Stimulated activated naive CD8-positive, alpha-beta T cell treated with anti-CD3 and anti-CD28 coated beads, Interleukin-15, Interleukin-2, amounts not matched to agents 100 ng/mL and 50 ng/mL, for 24 hours (primary cell): ENCODE measurements around the gene TLR2.
"Not testable (repeated sequence)": the region's sequence is repeated elsewhere in the genome, so short reads cannot be mapped to it uniquely, and the experiment has no call there.

Source experiments
- H3K27ac Mint-ChIP-seq: one replicate; pipeline ENCODE4 v1.8.0; 2021; ENCODE audit warnings: mild to moderate bottlenecking, mixed read lengths
- H3K27me3 Mint-ChIP-seq: one replicate; pipeline ENCODE4 v1.8.0; 2021; ENCODE audit warnings: mixed read lengths
- H3K36me3 Mint-ChIP-seq: one replicate; pipeline ENCODE4 v1.8.0; 2021; ENCODE audit warnings: low read depth, mixed read lengths
- H3K4me1 Mint-ChIP-seq: one replicate; pipeline ENCODE4 v1.8.0; 2021; ENCODE audit warnings: low read depth, mixed read lengths
- H3K4me3 Mint-ChIP-seq: one replicate; pipeline ENCODE4 v1.8.0; 2021; ENCODE audit warnings: mild to moderate bottlenecking, mixed read lengths
- H3K9me3 Mint-ChIP-seq: one replicate; pipeline ENCODE4 v1.8.0; 2021; ENCODE audit warnings: mixed read lengths

TLR2 gene

GRCh38 chr4:153651116-153651515, 33.0 kb upstream of the TLR2 start:
- H3K4me1 Mint-ChIP-seq, result peaks cover 36% of the 10 kb centered on the region
- H3K27me3 Mint-ChIP-seq, result no peaks in the 10 kb centered on the region
- no peaks in the 10 kb centered on the region for H3K9me3 Mint-ChIP-seq
- H3K4me3 Mint-ChIP-seq, result no peak overlapping the region
- peak overlapping the region; percentile 81 for H3K27ac Mint-ChIP-seq
- no peaks in the 10 kb centered on the region for H3K36me3 Mint-ChIP-seq

GRCh38 chr4:153651587-153651986, 32.5 kb upstream of the TLR2 start:
- H3K36me3 Mint-ChIP-seq, result no peaks in the 10 kb centered on the region
- H3K9me3 Mint-ChIP-seq, result no peaks in the 10 kb centered on the region
- H3K4me1 Mint-ChIP-seq, result peaks cover 36% of the 10 kb centered on the region
- H3K27ac Mint-ChIP-seq, result peak overlapping the region; percentile 81
- H3K4me3 Mint-ChIP-seq, result no peak overlapping the region
- no peaks in the 10 kb centered on the region for H3K27me3 Mint-ChIP-seq

DNA sequence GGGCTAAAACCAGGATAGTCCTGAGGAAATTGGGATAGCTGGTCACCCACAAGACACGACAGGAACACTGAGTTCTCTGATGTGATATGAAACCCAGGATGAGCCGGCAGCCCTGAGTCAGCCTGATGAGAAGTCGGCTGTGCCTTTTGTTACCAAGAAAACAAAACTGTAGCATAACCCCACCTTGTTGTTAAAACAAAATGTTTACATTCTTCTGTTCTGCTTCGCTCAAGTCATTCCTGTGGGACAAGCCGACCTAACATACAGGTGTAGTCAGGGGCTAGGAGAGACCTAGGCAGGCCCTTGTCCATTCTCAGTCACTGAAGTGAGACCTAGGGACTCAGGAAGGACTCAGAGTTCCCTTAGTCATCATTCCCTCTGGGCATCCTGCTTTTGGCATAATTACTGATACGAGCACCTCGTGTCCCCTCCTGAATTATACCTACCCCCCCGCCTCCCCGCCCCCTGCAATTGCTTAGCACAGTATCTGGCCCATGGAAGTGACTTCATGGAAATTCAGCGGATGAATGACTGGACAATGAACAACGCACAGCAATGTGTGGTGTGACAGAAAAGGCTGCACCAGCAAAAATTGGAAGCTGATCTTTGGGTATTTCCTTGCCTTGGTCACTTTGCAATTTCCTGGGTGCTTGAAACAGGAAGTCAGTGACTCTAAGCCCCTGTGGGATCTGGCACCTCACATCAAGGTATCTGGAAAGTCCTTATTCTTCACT, 31.9 kb upstream of the TLR2 start:
- Mint-ChIP-seq H3K4me3 (no peak overlapping the region), H3K27ac (peak overlapping the region; percentile 81), H3K27me3 (no peaks in the 10 kb centered on the region)

DNA sequence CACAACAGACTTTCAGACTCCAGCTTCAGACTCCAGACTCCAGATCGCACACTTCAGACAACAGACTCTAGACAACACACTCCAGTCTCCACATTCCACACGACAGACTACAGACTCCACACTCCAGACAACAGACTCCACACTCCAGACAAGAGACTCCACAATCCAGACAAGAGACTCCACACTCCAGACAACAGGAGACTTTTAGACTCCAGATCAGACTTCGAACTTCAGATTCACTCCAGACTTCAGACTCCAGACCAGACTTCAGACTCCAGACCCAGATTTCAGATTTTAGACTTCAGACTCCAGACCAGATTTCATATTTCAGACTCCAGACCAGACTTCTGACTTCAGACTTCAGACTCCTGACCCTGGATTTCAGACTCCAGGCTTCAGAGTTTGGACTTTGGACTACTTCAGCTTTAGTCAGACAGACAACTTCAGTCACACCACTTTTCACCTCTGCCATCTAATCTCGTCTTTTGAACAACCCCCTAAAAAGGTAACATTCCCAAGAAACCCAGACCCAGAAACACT, 29.0 kb upstream of the TLR2 start:
- Mint-ChIP-seq H3K27ac (no peak overlapping the region), H3K36me3 (no peaks in the 10 kb centered on the region), H3K4me3 (no peak overlapping the region), H3K4me1 (peaks cover 28% of the 10 kb centered on the region), H3K27me3 (no peaks in the 10 kb centered on the region), H3K9me3 (no peaks in the 10 kb centered on the region)

More for the DNA sequence above, 31.9 kb upstream of the TLR2 start:
- Mint-ChIP-seq H3K9me3 (no peaks in the 10 kb centered on the region), H3K36me3 (no peaks in the 10 kb centered on the region), H3K4me1 (peaks cover 36% of the 10 kb centered on the region)

GRCh38 chr4:153655928-153656327, 28.2 kb upstream of the TLR2 start:
- H3K27ac Mint-ChIP-seq, result no peak overlapping the region
- no peak overlapping the region for H3K4me3 Mint-ChIP-seq

DNA sequence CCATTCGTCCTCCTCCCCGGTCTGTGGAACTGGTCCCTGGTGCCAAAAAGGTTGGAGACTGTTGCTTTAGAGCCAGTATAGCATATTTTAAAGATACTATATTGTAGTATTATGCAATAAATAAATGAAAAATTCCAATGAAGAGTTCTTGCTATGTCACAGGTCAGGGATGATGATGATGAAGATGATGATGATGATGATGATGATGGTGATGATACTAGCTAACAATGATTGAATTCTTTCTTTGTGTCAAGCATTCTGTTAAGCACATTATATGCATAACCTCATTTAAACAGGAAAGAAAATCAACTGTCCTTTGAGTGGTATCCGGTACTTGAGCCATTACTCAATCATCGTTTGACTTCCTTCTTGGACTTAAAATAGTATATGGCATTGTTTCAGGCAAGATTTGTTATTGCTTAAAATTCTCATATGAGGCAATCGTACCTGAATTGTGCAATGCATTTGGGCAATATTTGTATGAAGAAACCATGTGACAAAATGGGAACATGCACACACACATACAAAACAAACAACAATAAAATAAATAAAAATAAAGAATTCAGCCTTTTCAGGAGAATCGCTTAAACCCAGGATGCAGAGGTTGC, 22.8 kb upstream of the TLR2 start:
- no peak overlapping the region for H3K27ac Mint-ChIP-seq
- H3K4me3 Mint-ChIP-seq, result no peak overlapping the region
- no peaks in the 10 kb centered on the region for H3K4me1 Mint-ChIP-seq
- H3K9me3 Mint-ChIP-seq, result peaks cover 11% of the 10 kb centered on the region
- no peaks in the 10 kb centered on the region for H3K36me3 Mint-ChIP-seq
- H3K27me3 Mint-ChIP-seq, result no peaks in the 10 kb centered on the region

More at GRCh38 chr4:153655928-153656327, 28.2 kb upstream of the TLR2 start:
- Mint-ChIP-seq H3K4me1 (peaks cover 19% of the 10 kb centered on the region), H3K27me3 (no peaks in the 10 kb centered on the region), H3K9me3 (no peaks in the 10 kb centered on the region), H3K36me3 (no peaks in the 10 kb centered on the region)

DNA sequence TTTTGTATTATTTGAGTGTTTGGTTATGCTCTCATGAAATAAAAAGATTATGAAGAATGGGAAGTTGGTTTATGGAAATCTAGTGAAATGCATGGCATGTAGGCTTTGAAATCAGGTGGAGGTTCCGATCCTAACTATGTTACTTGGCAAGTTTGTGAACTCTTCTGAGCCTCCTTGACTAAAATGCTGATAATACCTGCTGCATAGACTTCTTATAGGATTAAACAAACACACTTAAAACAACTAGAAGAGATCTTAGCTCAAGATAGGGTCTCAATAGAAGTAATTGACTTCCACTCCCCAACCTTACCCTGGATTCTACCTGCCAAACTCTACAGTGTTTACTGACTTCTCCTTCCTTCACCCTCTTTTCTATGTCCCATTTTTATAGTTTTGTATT, 22.2 kb upstream of the TLR2 start:
- Mint-ChIP-seq H3K9me3 (peaks cover 11% of the 10 kb centered on the region), H3K36me3 (no peaks in the 10 kb centered on the region), H3K27me3 (no peaks in the 10 kb centered on the region), H3K4me1 (no peaks in the 10 kb centered on the region), H3K4me3 (no peak overlapping the region), H3K27ac (no peak overlapping the region)

DNA sequence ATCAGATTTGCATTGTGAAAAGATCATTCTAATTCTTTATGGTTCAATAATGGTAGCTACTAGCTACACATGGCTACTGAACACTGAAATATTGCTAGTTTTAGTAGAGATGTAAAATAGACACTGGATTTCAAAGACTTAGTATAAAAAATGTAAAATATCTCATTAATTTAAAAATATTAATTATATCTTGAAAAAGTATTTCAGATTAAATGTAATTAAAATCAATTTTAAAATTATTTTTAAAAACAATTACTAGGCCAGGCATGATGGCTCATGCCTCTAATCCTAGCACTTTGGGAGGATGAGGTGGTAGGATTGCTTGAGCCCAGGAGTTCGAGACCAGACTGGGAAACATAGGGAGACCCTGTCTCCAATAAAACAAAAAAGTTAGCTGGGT, 20.4 kb upstream of the TLR2 start:
- no peak overlapping the region for H3K27ac Mint-ChIP-seq
- peaks cover 11% of the 10 kb centered on the region for H3K9me3 Mint-ChIP-seq
- no peaks in the 10 kb centered on the region for H3K4me1 Mint-ChIP-seq
- H3K4me3 Mint-ChIP-seq, result no peak overlapping the region
- H3K36me3 Mint-ChIP-seq, result no peaks in the 10 kb centered on the region
- H3K27me3 Mint-ChIP-seq, result peaks cover 9% of the 10 kb centered on the region

GRCh38 chr4:153666505-153666904, 17.6 kb upstream of the TLR2 start:
- peaks cover 13% of the 10 kb centered on the region for H3K4me1 Mint-ChIP-seq
- peaks cover 17% of the 10 kb centered on the region for H3K27me3 Mint-ChIP-seq
- H3K36me3 Mint-ChIP-seq, H3K27ac Mint-ChIP-seq, H3K4me3 Mint-ChIP-seq: not testable (repeated sequence)
- peaks cover 11% of the 10 kb centered on the region for H3K9me3 Mint-ChIP-seq

GRCh38 chr4:153668647-153669046, 15.4 kb upstream of the TLR2 start:
- no peak overlapping the region for H3K27ac Mint-ChIP-seq

GRCh38 chr4:153669838-153670237, 14.2 kb upstream of the TLR2 start:
- peaks cover 5% of the 10 kb centered on the region for H3K9me3 Mint-ChIP-seq
- H3K36me3 Mint-ChIP-seq, result peaks cover under 1% of the 10 kb centered on the region
- peaks cover 26% of the 10 kb centered on the region for H3K27me3 Mint-ChIP-seq
- no peak overlapping the region for H3K27ac Mint-ChIP-seq
- H3K4me1 Mint-ChIP-seq, result peaks cover 13% of the 10 kb centered on the region
- H3K4me3 Mint-ChIP-seq, result no peak overlapping the region

More at GRCh38 chr4:153668647-153669046, 15.4 kb upstream of the TLR2 start:
- no peaks in the 10 kb centered on the region for H3K36me3 Mint-ChIP-seq
- no peak overlapping the region for H3K4me3 Mint-ChIP-seq
- H3K9me3 Mint-ChIP-seq, result no peaks in the 10 kb centered on the region
- H3K27me3 Mint-ChIP-seq, result peaks cover 26% of the 10 kb centered on the region
- peaks cover 13% of the 10 kb centered on the region for H3K4me1 Mint-ChIP-seq

- Mint-ChIP-seq H3K36me3 (peaks cover 9% of the 10 kb centered on the region), H3K27me3 (peaks cover 20% of the 10 kb centered on the region), H3K4me1 (no peaks in the 10 kb centered on the region), H3K27ac (no peak overlapping the region), H3K4me3 (no peak overlapping the region), H3K9me3 (peaks cover 13% of the 10 kb centered on the region)
These were observed 7.6 kb upstream of the TLR2 start for GRCh38 chr4:153676486-153676885.

GRCh38 chr4:153676984-153677383, 7.1 kb upstream of the TLR2 start:
- H3K36me3 Mint-ChIP-seq, result peaks cover 9% of the 10 kb centered on the region
- no peaks in the 10 kb centered on the region for H3K4me1 Mint-ChIP-seq
- H3K27ac Mint-ChIP-seq, result no peak overlapping the region
- H3K27me3 Mint-ChIP-seq, result peaks cover 21% of the 10 kb centered on the region
- H3K9me3 Mint-ChIP-seq, result peaks cover 13% of the 10 kb centered on the region
- no peak overlapping the region for H3K4me3 Mint-ChIP-seq

DNA sequence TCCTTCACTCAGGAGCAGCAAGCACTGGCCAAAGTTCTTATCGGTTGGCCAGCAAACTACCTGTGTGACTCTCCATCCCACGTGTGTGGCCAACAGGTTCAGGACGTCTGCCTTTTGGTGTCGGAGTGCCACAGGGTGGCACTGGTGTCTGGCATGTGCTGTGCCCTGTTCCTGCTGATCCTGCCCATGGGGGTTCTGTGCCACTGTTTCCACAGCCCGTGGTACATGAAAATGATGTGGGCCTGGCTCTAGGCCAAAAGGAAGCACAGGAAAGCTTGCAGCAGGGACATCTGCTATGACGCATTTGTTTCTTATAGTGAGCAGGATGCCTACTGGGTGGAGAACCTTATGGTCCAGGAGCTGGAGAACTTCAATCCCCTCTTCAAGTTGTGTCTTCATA, 4.6 kb upstream of the TLR2 start:
- no peak overlapping the region for H3K27ac Mint-ChIP-seq
- H3K4me1 Mint-ChIP-seq, result peaks cover 6% of the 10 kb centered on the region
- H3K9me3 Mint-ChIP-seq, result peaks cover 11% of the 10 kb centered on the region
- no peak overlapping the region for H3K4me3 Mint-ChIP-seq
- H3K36me3 Mint-ChIP-seq, result peaks cover 9% of the 10 kb centered on the region
- peaks cover 30% of the 10 kb centered on the region for H3K27me3 Mint-ChIP-seq

DNA sequence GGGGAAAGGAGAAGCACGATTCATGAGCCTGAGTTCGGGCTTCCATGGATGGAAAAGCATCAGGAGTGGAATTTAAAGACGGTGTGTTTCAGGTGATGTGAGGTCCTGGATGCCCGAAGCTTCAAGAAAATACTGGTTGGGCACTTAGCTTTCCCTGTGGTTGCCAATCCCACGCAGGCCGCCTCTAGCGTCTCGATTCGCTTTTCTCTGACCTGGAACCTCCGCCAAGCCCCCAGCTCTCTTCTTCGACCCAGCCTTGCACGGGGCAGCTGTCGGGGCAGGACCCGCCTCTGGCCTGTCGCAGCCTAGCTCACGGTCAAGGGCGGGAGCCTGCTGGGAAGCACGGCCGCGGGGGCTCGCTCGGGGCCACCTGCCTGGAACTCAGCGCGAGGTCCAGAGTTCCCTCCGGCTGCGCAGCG, 308 bp upstream of the TLR2 start:
- H3K4me3 Mint-ChIP-seq, result peak overlapping the region; percentile 42
- H3K9me3 Mint-ChIP-seq, result peaks cover 4% of the 10 kb centered on the region
- peaks cover 15% of the 10 kb centered on the region for H3K36me3 Mint-ChIP-seq
- H3K4me1 Mint-ChIP-seq, result peaks cover 12% of the 10 kb centered on the region
- no peak overlapping the region for H3K27ac Mint-ChIP-seq
- H3K27me3 Mint-ChIP-seq, result peaks cover 31% of the 10 kb centered on the region
